SK-N-SH treated with all-trans-retinoic acid at 6 μM for 48 hours (cell line): ENCODE data around the gene ABCB8.

Experiments
- ATAC-seq: fragments of 200-7000 bp; cut with Tn5 transposase; 3 replicates; pipeline ENCODE4 v1.9.1; 2020; ENCODE audit warnings: mild to moderate bottlenecking, moderate library complexity
- CSDC2 ChIP-seq: fragments of 250-450 bp; sonication (Bioruptor Pico); IDR thresholded peaks from 2 replicates; pipeline ENCODE4 v1.5.0; 2020; ENCODE audit warnings: mild to moderate bottlenecking, moderate library complexity
- GLIS3 ChIP-seq: fragments of 250-450 bp; sonication (Bioruptor Pico); IDR thresholded peaks from 2 replicates; pipeline ENCODE4 v1.5.0; 2020; ENCODE audit warnings: mild to moderate bottlenecking, moderate library complexity
- ISL1 ChIP-seq: fragments of 250-450 bp; sonication (Bioruptor Pico); IDR thresholded peaks from 2 replicates; pipeline ENCODE4 v2.1.2; 2022; ENCODE audit warnings: mild to moderate bottlenecking, moderate library complexity
- OSR1 ChIP-seq: fragments of 250-450 bp; sonication (Bioruptor Pico); IDR thresholded peaks from 2 replicates; pipeline ENCODE4 v1.8.0; 2022; ENCODE audit warnings: moderate library complexity, mild to moderate bottlenecking, inconsistent platforms
- PPARA ChIP-seq: fragments of 250-450 bp; sonication (Bioruptor Pico); IDR thresholded peaks from 2 replicates; pipeline ENCODE4 v1.5.0; 2020; ENCODE audit warnings: mild to moderate bottlenecking, borderline replicate concordance
- SNAI2 ChIP-seq: fragments of 250-450 bp; sonication (Bioruptor Pico); IDR thresholded peaks from 2 replicates; pipeline ENCODE4 v1.5.0; 2020; ENCODE audit warnings: mild to moderate bottlenecking, moderate library complexity
- TCF4 ChIP-seq: fragments of 250-450 bp; sonication (Bioruptor Pico); IDR thresholded peaks from 2 replicates; pipeline ENCODE4 v1.8.0; 2021; ENCODE audit warnings: mild to moderate bottlenecking, moderate library complexity, borderline replicate concordance
- TOX ChIP-seq: fragments of 250-450 bp; sonication (Bioruptor Pico); IDR thresholded peaks from 2 replicates; pipeline ENCODE4 v1.8.0; 2021; ENCODE audit warnings: mild to moderate bottlenecking, moderate library complexity, borderline replicate concordance
- ZC3H10 ChIP-seq: fragments of 250-450 bp; sonication (Bioruptor Pico); IDR thresholded peaks from 2 replicates; pipeline ENCODE4 v1.5.1; 2021; ENCODE audit warnings: mild to moderate bottlenecking, moderate library complexity
- ZFP30 ChIP-seq: fragments of 450-650 bp; formaldehyde crosslinking; IDR thresholded peaks from 2 replicates; pipeline ENCODE4 v1.5.0; 2022; ENCODE audit warnings: mild to moderate bottlenecking, moderate library complexity
- ZNF70 ChIP-seq: fragments of 450-650 bp; formaldehyde crosslinking; IDR thresholded peaks from 2 replicates; pipeline ENCODE4 v1.5.0; 2020; ENCODE audit warnings: mild to moderate bottlenecking, moderate library complexity
- ZNF8 ChIP-seq: fragments of 450-650 bp; formaldehyde crosslinking; IDR thresholded peaks from 2 replicates; pipeline ENCODE4 v1.5.0; 2020; ENCODE audit warnings: mild to moderate bottlenecking, moderate library complexity
- TF ChIP-seq, protein P1 (sequence below): fragments of 250-450 bp; sonication (Bioruptor Pico); IDR thresholded peaks from 2 replicates; pipeline ENCODE4 v1.5.1; 2020; ENCODE audit warnings: low read depth, mild to moderate bottlenecking, moderate library complexity

ABCB8 gene

GRCh38 chr7:151095828-151096475, 67.7 kb downstream of the ABCB8 start:
- TF ChIP-seq SNAI2 = no peak
- no peak for TF ChIP-seq ZFP30
- no peak for TF ChIP-seq ZNF8 (CRISPR knock-in tag)
- TF ChIP-seq ZNF70 (CRISPR knock-in tag) = no peak
- no peak for TF ChIP-seq OSR1 (CRISPR knock-in tag)
- no peak for TF ChIP-seq PPARA
- no peak for TF ChIP-seq TOX (CRISPR knock-in tag)
- TF ChIP-seq ISL1 (CRISPR knock-in tag) = no peak
- TF ChIP-seq, protein P1, sequence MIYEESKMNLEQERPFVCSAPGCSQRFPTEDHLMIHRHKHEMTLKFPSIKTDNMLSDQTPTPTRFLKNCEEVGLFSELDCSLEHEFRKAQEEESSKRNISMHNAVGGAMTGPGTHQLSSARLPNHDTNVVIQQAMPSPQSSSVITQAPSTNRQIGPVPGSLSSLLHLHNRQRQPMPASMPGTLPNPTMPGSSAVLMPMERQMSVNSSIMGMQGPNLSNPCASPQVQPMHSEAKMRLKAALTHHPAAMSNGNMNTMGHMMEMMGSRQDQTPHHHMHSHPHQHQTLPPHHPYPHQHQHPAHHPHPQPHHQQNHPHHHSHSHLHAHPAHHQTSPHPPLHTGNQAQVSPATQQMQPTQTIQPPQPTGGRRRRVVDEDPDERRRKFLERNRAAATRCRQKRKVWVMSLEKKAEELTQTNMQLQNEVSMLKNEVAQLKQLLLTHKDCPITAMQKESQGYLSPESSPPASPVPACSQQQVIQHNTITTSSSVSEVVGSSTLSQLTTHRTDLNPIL (CRISPR knock-in tag) = no peak
- no peak for TF ChIP-seq TCF4 (CRISPR knock-in tag)
- no peak for TF ChIP-seq GLIS3
- TF ChIP-seq CSDC2 (CRISPR knock-in tag) = no peak
- TF ChIP-seq ZC3H10 = no peak
- ATAC-seq = no peak
